GM19438 (cell line): Measurements from ENCODE around the gene MORN4.
"Not testable (repeated sequence)": the region's sequence is repeated elsewhere in the genome, so short reads cannot be mapped to it uniquely, and the experiment has no call there.

Experiments
- ATAC-seq: cut with Tn5 transposase; IDR thresholded peaks from one replicate; pipeline ENCODE4 v1.9.1; 2021; ENCODE audit warnings: low read depth; ENCODE audit not compliant: unreplicated experiment

Gene MORN4

GRCh38 chr10:97642471-97643159 is 9.3 kb upstream of the MORN4 start:
- not testable (repeated sequence) for ATAC-seq

GRCh38 chr10:97640868-97641811 is 7.8 kb upstream of the MORN4 start:
- ATAC-seq = peak; percentile 25

- ATAC-seq = peak; percentile 95
Observed at GRCh38 chr10:97640174-97640867, 7.0 kb upstream of the MORN4 start, which contains the start of gene PI4K2A. Gene PI4K2A, plus strand, starts transcription at chr10:97640671. Its CDS starts 72 bp downstream, at chr10:97640743.

- not testable (repeated sequence) for ATAC-seq
Observed at GRCh38 chr10:97639090-97639489, 5.8 kb upstream of the MORN4 start.

GRCh38 chr10:97635577-97635976 is 2.3 kb upstream of the MORN4 start:
- ATAC-seq = no peak

GRCh38 chr10:97633921-97634320 is 621 bp upstream of the MORN4 start:
- no peak for ATAC-seq

- ATAC-seq = no peak
Observed at GRCh38 chr10:97631098-97631497, 2.2 kb downstream of the MORN4 start.

GRCh38 chr10:97629289-97629688 is 4.0 kb downstream of the MORN4 start:
- no peak for ATAC-seq

GRCh38 chr10:97628228-97628627 is 5.1 kb downstream of the MORN4 start:
- ATAC-seq = no peak

- no peak for ATAC-seq
Observed at GRCh38 chr10:97627731-97628130, 5.6 kb downstream of the MORN4 start.

GRCh38 chr10:97623277-97623676 is 10.0 kb downstream of the MORN4 start:
- no peak for ATAC-seq

GRCh38 chr10:97618733-97619132 is 14.6 kb downstream of the MORN4 start:
- no peak for ATAC-seq

GRCh38 chr10:97618285-97618684 is 15.0 kb downstream of the MORN4 start:
- no peak for ATAC-seq

GRCh38 chr10:97612386-97612785 is 20.9 kb downstream of the MORN4 start:
- ATAC-seq = no peak

GRCh38 chr10:97611473-97611872 is 21.8 kb downstream of the MORN4 start:
- ATAC-seq = no peak

- no peak for ATAC-seq
Observed at GRCh38 chr10:97608991-97609561, 24.2 kb downstream of the MORN4 start.

GRCh38 chr10:97607095-97607636 is 26.1 kb downstream of the MORN4 start:
- ATAC-seq = no peak

- ATAC-seq = no peak
Observed at GRCh38 chr10:97601268-97602215, 31.8 kb downstream of the MORN4 start.

- ATAC-seq = no peak
Observed at GRCh38 chr10:97600616-97601015, 32.7 kb downstream of the MORN4 start.
